Heart left ventricle (tissue), 16 donors: ENCODE measurements around the gene CKMT1A. TPM values are rescaled to one million over a fixed set of nuclear protein-coding genes. Genes with fewer than 3 reads are reported as not detected.
"Not testable (repeated sequence)": the region's sequence is repeated elsewhere in the genome, so short reads cannot be mapped to it uniquely, and the experiment has no call there.

Experiments used
- ATAC-seq, 4 donors: fragments of 200-7000 bp; cut with Tn5 transposase; one replicate each; pipeline ENCODE4 v1.9.1; 2020 to 2022; ENCODE audit warnings: moderate library complexity in 4 of 4, mild to moderate bottlenecking in 3 of 4, moderate number of reproducible peaks in 1 of 4
- DNase-seq, 5 donors: peaks; one replicate each; pipeline ENCODE4 v3.0.0-alpha.2; 2020
- H3K27ac ChIP-seq, 12 donors: fragments of 200-600 bp; sonication (generic) in 4 of 12; one replicate each; pipeline versions ENCODE4 v1.5.0 to v1.8.0; 2016 to 2022; ENCODE audit warnings: mild to moderate bottlenecking in 2 of 12
- H3K27me3 ChIP-seq, 9 donors: fragments of 200-600 bp; sonication (generic) in 2 of 9; one replicate each; pipeline versions ENCODE4 v1.5.1 to v1.8.0; 2016 to 2022; ENCODE audit warnings: mild to moderate bottlenecking in 3 of 9
- H3K36me3 ChIP-seq, 9 donors: fragments of 200-600 bp; sonication (generic) in 2 of 9; one replicate each; pipeline versions ENCODE4 v1.5.0 to v1.8.0; 2018 to 2022; ENCODE audit warnings: mild to moderate bottlenecking in 2 of 9
- H3K4me1 ChIP-seq, 12 donors: fragments of 200-600 bp; sonication (generic) in 4 of 12; one replicate each; pipeline versions ENCODE4 v1.5.0 to v1.8.0; 2016 to 2022; ENCODE audit warnings: mild to moderate bottlenecking in 3 of 12
- H3K4me3 ChIP-seq, 12 donors: fragments of 200-600 bp; sonication (generic) in 4 of 12; one replicate each; pipeline versions ENCODE4 v1.5.0 to v1.8.0; 2017 to 2022; ENCODE audit warnings: mild to moderate bottlenecking in 9 of 12, moderate library complexity in 4 of 12
- H3K9me3 ChIP-seq, 12 donors: fragments of 200-600 bp; sonication (generic) in 4 of 12; one replicate each; pipeline versions ENCODE4 v1.5.0 to v1.8.0; 2016 to 2022; ENCODE audit warnings: mild to moderate bottlenecking in 1 of 12
- POLR2A ChIP-seq, 2 donors: fragments of 450-650 bp; IDR thresholded peaks; one replicate each; pipeline ENCODE4 v1.6.1; 2017; ENCODE audit warnings: antibody characterized with exemption in 2 of 2, mild to moderate bottlenecking in 2 of 2, moderate library complexity in 2 of 2
- WGBS, 4 donors: extraction: QIAGEN DNeasy Blood & Tissue Kit in 2 of 4; methylation state at CpG; one replicate each; pipeline versions ENCODE4 v1.1.5 to v1.1.7; 2013 to 2018; 5-methylcytosine and 5-hydroxymethylcytosine counted together
- intact Hi-C, 10 donors: fragments of 100-400 bp; cut with DNase I; formaldehyde crosslinking; loops; one replicate each; pipeline versions ENCODE4 v1.11.1 to v1.14.2; 2022
- polyA plus RNA-seq, 2 donors: library from polyadenylated mRNA; stranded (reverse); fragments of 200-250 nt; gene quantifications; one replicate each; pipeline ENCODE4 v1.2.3, GENCODE V29; 2013
- total RNA-seq, 9 donors: library from RNA; depleted of rRNA in 2 of 9; stranded (reverse); fragments of >200 nt in 2 of 9; fragmentation: NEBNext Ultra II Directional in 3 of 9; extraction: Animal tissue kit (Norgen Biotek cat#: 25700) in 3 of 9; gene quantifications; one replicate each; pipeline versions ENCODE4 v1.1.0 to v1.2.4, GENCODE V29; 2016 to 2023
- TF ChIP-seq, protein P1 (sequence below), 12 donors: fragments of 200-600 bp; sonication (generic) in 4 of 12; IDR thresholded peaks; one replicate each; pipeline versions ENCODE4 v1.5.0 to v1.8.0; 2018 to 2022; ENCODE audit warnings: antibody characterized with exemption in 12 of 12, mild to moderate bottlenecking in 5 of 12
- donor health status: ischemic (EF 13 %, LVEDD 7.1; RV severe dilation, severe dysfunction).
- donor health status: healthy with polysubstance abuse.
- donor health status: DM: no; HTN: yes; CAD: no.
- donor health status: DM: no; HTN: no; CAD: no.
- donor health status: ischemic (EF 25% LVEDD 6.9; RV normal size, moderate dysfunction).
- donor health status: ischemic (EF 25% LVEDD 5.7; RV mildly dilated, moderate dysfunction).
- donor health status: healthy.
- donor health status: DM: yes; HTN: yes; CAD: no.
- donor health status: ischemic (EF 35%, LVEDD 5.7; RV mildly dilated, moderate dysfunction).
- donor health status: nonischemic (EF 11% LVEDD 7.7; RV severe dilation, severe dysfunction).
- donor health status: DM: yes; HTN: yes; CAD: no.
- donor health status: PGD.
- donor health status: ischemic (EF 29% LVEDD 5.4; RV normal size, mild dysfunction).
- donor health status: nonischemic (EF 23%, LVEDD 6.1; RV moderate dilation, normal function).

The CKMT1A gene
- total and polyA plus RNA-seq, 11 donors: 0.23 to 8.0 (median 0.47) TPM; not detected in 6

DNA sequence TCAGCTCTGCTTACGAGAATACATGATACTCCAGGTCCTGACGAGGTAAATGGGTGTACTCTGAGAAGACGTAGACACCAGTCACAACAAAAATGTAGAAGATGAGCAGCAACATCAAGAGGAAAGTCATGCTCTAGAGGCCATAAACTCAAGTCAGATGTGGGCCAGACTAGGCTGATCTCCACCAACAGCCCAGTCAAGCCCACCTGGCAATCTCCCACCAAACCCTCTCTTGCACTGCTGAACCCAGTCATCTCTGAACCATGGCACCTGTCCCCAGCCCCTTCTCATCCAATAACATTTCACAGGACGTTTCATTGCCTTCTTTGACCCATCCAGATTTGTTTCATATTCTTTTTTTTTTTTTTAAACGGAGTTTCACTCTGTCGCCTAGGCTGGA is 41.8 kb downstream of the CKMT1A start:
- Histone ChIP-seq H3K4me3 (no peak overlapping the region), H3K9me3 (no peaks in the 10 kb centered on the region), H3K4me1 (no peaks in the 10 kb centered on the region), H3K27me3 (no peaks in the 10 kb centered on the region), H3K36me3 (no peaks in the 10 kb centered on the region), H3K27ac (no peak overlapping the region)
- 81 to 87% (median 83%) methylated on average over 6 of the region's 6 CpGs for WGBS, 4 donors
- DNase-seq: no peak
- TF ChIP-seq POLR2A (IDR thresholded peaks at IDR 0.05): no peak
- TF ChIP-seq, protein P1, sequence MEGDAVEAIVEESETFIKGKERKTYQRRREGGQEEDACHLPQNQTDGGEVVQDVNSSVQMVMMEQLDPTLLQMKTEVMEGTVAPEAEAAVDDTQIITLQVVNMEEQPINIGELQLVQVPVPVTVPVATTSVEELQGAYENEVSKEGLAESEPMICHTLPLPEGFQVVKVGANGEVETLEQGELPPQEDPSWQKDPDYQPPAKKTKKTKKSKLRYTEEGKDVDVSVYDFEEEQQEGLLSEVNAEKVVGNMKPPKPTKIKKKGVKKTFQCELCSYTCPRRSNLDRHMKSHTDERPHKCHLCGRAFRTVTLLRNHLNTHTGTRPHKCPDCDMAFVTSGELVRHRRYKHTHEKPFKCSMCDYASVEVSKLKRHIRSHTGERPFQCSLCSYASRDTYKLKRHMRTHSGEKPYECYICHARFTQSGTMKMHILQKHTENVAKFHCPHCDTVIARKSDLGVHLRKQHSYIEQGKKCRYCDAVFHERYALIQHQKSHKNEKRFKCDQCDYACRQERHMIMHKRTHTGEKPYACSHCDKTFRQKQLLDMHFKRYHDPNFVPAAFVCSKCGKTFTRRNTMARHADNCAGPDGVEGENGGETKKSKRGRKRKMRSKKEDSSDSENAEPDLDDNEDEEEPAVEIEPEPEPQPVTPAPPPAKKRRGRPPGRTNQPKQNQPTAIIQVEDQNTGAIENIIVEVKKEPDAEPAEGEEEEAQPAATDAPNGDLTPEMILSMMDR (IDR thresholded peaks at IDR 0.05): no peak
- no peak for ATAC-seq
- intact Hi-C loops: no loop called here

DNA sequence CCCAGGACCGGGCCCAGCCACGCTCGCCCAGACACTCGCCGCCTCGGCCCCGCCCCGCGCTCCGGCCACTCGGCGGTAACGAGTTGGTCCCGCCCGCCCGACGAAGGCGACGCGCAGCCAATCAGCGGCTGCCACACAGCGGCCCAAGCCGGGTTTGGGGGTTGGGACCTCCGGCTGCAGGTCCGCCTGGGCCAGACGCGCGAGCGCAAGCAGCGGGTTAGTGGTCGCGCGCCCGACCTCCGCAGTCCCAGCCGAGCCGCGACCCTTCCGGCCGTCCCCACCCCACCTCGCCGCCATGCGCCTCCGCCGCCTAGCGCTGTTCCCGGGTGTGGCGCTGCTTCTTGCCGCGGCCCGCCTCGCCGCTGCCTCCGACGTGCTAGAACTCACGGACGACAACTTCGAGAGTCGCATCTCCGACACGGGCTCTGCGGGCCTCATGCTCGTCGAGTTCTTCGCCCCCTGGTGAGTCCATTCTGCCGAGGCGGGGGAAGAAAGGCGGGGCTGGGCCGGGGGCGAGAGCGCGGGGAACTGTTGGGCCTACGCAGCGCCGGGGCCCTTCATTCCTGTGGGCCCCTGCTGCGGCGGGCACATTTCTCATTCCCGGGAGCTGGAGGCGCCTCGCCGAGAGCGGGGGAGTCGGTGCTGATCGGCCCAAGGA is 52.7 kb downstream of the CKMT1A start, which contains the start of gene PDIA3:
Gene PDIA3, plus strand, starts transcription at position 194 of the 658 bp plus-strand sequence. Its CDS starts 102 bp downstream, at position 296.
- H3K4me1 ChIP-seq: peaks cover 4 to 49% (median 36%) of the 10 kb centered on the region in 12 donors
- peak within 1 kb of the TSS; percentile 78 to 100 (median 92) for H3K4me3 ChIP-seq
- DNase-seq (peak; percentile 94 to 98 (median 96)), ATAC-seq (peak; percentile 96 to 99 (median 98))
- peak within 1 kb of the TSS; percentile 86 to 97 (median 94) for H3K27ac ChIP-seq
- TF ChIP-seq, protein P1 (IDR thresholded peaks at IDR 0.05): peak in 4 of 12 donors; percentile 5 to 30 (median 19)
- peak; percentile 82 to 98 for TF ChIP-seq POLR2A (IDR thresholded peaks at IDR 0.05)
- H3K27me3 ChIP-seq, H3K9me3 ChIP-seq, H3K36me3 ChIP-seq, intact Hi-C loops: not testable (repeated sequence)
- 0 to 1% (median 1%) methylated on average over 15 to 84 of the region's 84 CpGs for WGBS, 4 donors

DNA sequence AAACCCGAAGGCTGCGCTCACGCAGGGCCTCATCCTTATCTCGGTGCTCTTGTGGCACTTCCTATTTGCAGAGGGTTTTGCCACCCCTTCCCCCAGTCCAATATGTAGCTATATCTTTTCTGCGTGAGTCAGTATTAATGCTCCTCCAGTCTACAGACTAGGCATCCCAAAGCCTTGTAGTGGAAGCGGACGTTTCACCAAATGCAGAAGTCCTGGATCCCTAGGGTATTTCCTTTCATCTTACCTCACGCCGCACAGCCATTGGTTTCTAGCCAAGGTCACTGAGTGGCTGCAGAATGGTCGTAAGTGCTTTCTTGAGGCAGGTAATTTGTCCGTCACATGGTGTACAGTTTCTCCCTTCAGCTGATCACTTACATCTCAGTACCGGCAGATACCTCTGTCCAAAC is 53.2 kb downstream of the CKMT1A start:
- WGBS, 4 donors: 0 to 2% (median 1%) methylated on average over 9 to 12 of the region's 12 CpGs
- H3K9me3 ChIP-seq, DNase-seq, H3K27me3 ChIP-seq, intact Hi-C loops: not testable (repeated sequence)
- peaks cover 0 to 12% (median 4%) of the 10 kb centered on the region in 9 donors for H3K36me3 ChIP-seq
- peak overlapping the region; percentile 78 to 100 (median 92) for H3K4me3 ChIP-seq
- ATAC-seq: peak in 1 of 4 donors; percentile 35
- H3K27ac ChIP-seq: peak overlapping the region; percentile 86 to 97 (median 94)
- peaks cover 4 to 55% (median 41%) of the 10 kb centered on the region in 12 donors for H3K4me1 ChIP-seq

DNA sequence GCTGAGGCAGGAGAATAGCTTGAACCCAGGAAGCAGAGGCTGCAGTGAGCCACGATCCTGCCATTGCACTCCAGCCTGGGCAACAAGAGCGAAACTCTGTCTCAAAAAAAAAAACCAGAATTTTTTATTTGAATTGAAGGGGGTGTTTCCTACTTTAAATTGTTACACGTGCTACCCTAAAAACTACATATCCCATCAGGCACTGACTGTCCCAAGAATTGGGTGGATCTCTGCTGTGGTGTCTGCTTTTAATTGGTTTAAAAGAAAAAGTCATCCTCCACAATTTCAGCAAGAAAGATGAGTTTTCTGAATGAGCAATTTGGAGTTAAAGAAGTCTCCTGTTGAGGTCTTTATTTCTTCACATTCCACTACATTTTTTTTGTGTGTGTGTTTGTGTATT is 54.7 kb downstream of the CKMT1A start:
- no peaks in the 10 kb centered on the region for H3K9me3 ChIP-seq
- peaks cover 0 to 27% (median 16%) of the 10 kb centered on the region in 9 donors for H3K36me3 ChIP-seq
- TF ChIP-seq, protein P1 (IDR thresholded peaks at IDR 0.05): no peak
- TF ChIP-seq POLR2A (IDR thresholded peaks at IDR 0.05): no peak
- ATAC-seq (no peak), DNase-seq (no peak)
- H3K4me1 ChIP-seq: peaks cover 4 to 66% (median 46%) of the 10 kb centered on the region in 12 donors
- H3K27ac ChIP-seq: no peak overlapping the region
- intact Hi-C loops: no loop called here
- H3K4me3 ChIP-seq: peak overlapping the region in 7 of 12 donors; percentile 84 to 100 (median 93)
- no peaks in the 10 kb centered on the region for H3K27me3 ChIP-seq
- 57 to 73% (median 65%) methylated on average over 3 of the region's 3 CpGs for WGBS, 4 donors

Other genes starting within 250 kb of the CKMT1A start
- gene TP53BP1, start 200.7 kb upstream of the CKMT1A start, total RNA-seq: 10 to 100 TPM; 22.7 to 34.4 (median 27.8) TPM
- 10 to 100 TPM in 1 of 2 donors, 1 to 10 TPM in 1; 7.4 to 18.9 TPM for gene TP53BP1, start 200.7 kb upstream of the CKMT1A start, polyA plus RNA-seq
- gene MAP1A, start 176.3 kb upstream of the CKMT1A start, total RNA-seq: 100 to 1,000 TPM in 1 of 9 donors, 10 to 100 TPM in 8; 24.3 to 146 (median 37.8) TPM
- gene MAP1A, start 176.3 kb upstream of the CKMT1A start, polyA plus RNA-seq: 10 to 100 TPM in 1 of 2 donors, 1 to 10 TPM in 1; 6.0 to 21.0 TPM
- gene PPIP5K1, start 103.7 kb upstream of the CKMT1A start, total RNA-seq: 10 to 100 TPM; 10.5 to 23.0 (median 16.7) TPM
- gene PPIP5K1, start 103.7 kb upstream of the CKMT1A start, polyA plus RNA-seq: 1 to 10 TPM; 7.2 to 7.3 TPM
- 1 to 10 TPM in 1 of 9 donors, under 1 TPM in 3, not detected in 5; 0.21 to 3.7 (median 0.45) TPM for gene CKMT1B, start 99.8 kb upstream of the CKMT1A start, total RNA-seq
- under 1 TPM; 0.19 to 0.47 TPM for gene CKMT1B, start 99.8 kb upstream of the CKMT1A start, polyA plus RNA-seq
- gene STRC, start 75.1 kb upstream of the CKMT1A start, total RNA-seq: under 1 TPM in 3 of 9 donors, not detected in 6; 0.07 to 0.22 (median 0.16) TPM
- under 1 TPM; 0.04 to 0.08 TPM for gene STRC, start 75.1 kb upstream of the CKMT1A start, polyA plus RNA-seq
- gene CATSPER2, start 45.0 kb upstream of the CKMT1A start, total RNA-seq: 1 to 10 TPM in 4 of 9 donors, under 1 TPM in 5; 0.16 to 3.9 (median 0.98) TPM
- gene CATSPER2, start 45.0 kb upstream of the CKMT1A start, polyA plus RNA-seq: 1 to 10 TPM in 1 of 2 donors, under 1 TPM in 1; 0.53 to 2.9 TPM
- 100 to 1,000 TPM in 7 of 9 donors, 10 to 100 TPM in 2; 57.2 to 278 (median 172) TPM for gene PDIA3, start 52.6 kb downstream of the CKMT1A start, total RNA-seq
- 100 to 1,000 TPM in 1 of 2 donors, 10 to 100 TPM in 1; 95.5 to 242 TPM for gene PDIA3, start 52.6 kb downstream of the CKMT1A start, polyA plus RNA-seq
- gene ELL3, start 83.1 kb downstream of the CKMT1A start, total RNA-seq: 1 to 10 TPM in 5 of 9 donors, under 1 TPM in 4; 0.35 to 6.3 (median 1.0) TPM
- gene ELL3, start 83.1 kb downstream of the CKMT1A start, polyA plus RNA-seq: 1 to 10 TPM in 1 of 2 donors, under 1 TPM in 1; 0.86 to 1.1 TPM
- gene SERF2, start 98.5 kb downstream of the CKMT1A start, total RNA-seq: 1,000 to 10,000 TPM in 3 of 9 donors, 100 to 1,000 TPM in 6; 705 to 1,199 (median 843) TPM
- gene SERF2, start 98.5 kb downstream of the CKMT1A start, polyA plus RNA-seq: 1,000 to 10,000 TPM; 1,530 to 4,156 TPM
- under 1 TPM in 8 of 9 donors, not detected in 1; 0.14 to 0.37 (median 0.31) TPM for gene SERINC4, start 106.4 kb downstream of the CKMT1A start, total RNA-seq
- gene SERINC4, start 106.4 kb downstream of the CKMT1A start, polyA plus RNA-seq: under 1 TPM; 0.25 to 0.42 TPM
- gene HYPK, start 106.7 kb downstream of the CKMT1A start, total RNA-seq: 10 to 100 TPM; 10.3 to 16.5 (median 13.6) TPM
- gene HYPK, start 106.7 kb downstream of the CKMT1A start, polyA plus RNA-seq: 10 to 100 TPM; 42.9 to 56.5 TPM
- gene MFAP1, start 130.8 kb downstream of the CKMT1A start, total RNA-seq: 10 to 100 TPM; 13.2 to 22.3 (median 20.2) TPM
- 10 to 100 TPM; 13.7 to 35.5 TPM for gene MFAP1, start 130.8 kb downstream of the CKMT1A start, polyA plus RNA-seq
- gene WDR76, start 133.1 kb downstream of the CKMT1A start, total RNA-seq: 1 to 10 TPM in 7 of 9 donors, under 1 TPM in 2; 0.52 to 7.4 (median 1.3) TPM
- gene WDR76, start 133.1 kb downstream of the CKMT1A start, polyA plus RNA-seq: 1 to 10 TPM in 1 of 2 donors, under 1 TPM in 1; 0.69 to 2.9 TPM